HepG2 (cell line): ENCODE data around the gene ENTPD1. TPM values are rescaled to one million over a fixed set of nuclear protein-coding genes. Genes with fewer than 3 reads are reported as not detected.

Source experiments
- ATAC-seq: fragments of 200-7000 bp; cut with Tn5 transposase; 3 replicates; pipeline ENCODE4 v1.9.1; 2020; ENCODE audit warnings: mild to moderate bottlenecking, moderate library complexity
- BruUV-seq: library from RNA; stranded (reverse); fragments of 400-500 nt; replicated peaks from 2 replicates; lab custom pipeline; 2021; lab: Mats Ljungman, UMichigan
- CTCF ChIA-PET: fragments of 300-600 bp; formaldehyde crosslinking; extraction: SDS; loops from one replicate; lab custom pipeline; 2021; ENCODE audit warnings: low total read pairs, inconsistent platforms, low intra/inter-chr PET ratio; lab: Yijun Ruan, JAX
- POLR2A ChIA-PET: fragments of 350-600 bp; sonication (Branson Sonifier 250); formaldehyde crosslinking; loops from one replicate; lab custom pipeline; 2020; ENCODE audit warnings: antibody characterized with exemption, inconsistent platforms; lab: Yijun Ruan, JAX
- DNase-seq: peaks from one replicate; pipeline ENCODE4 v3.0.0-alpha.2; 2015; ENCODE audit warnings: low spot score
- FAIRE-seq: peaks from 3 replicates; lab custom pipeline; 2011; peaks lifted over from hg19 to GRCh38; lab: Jason Lieb, UNC
- H2AFZ ChIP-seq: one replicate; pipeline ENCODE4 v1.6.1; 2011; ENCODE audit warnings: low read length, inconsistent platforms
- H3K27ac ChIP-seq: fragments of 300-600 bp; 3 replicates; pipeline ENCODE4 v1.8.0; 2011; ENCODE audit warnings: mixed run types, mild to moderate bottlenecking, mixed read lengths, low read length, inconsistent platforms; ENCODE audit not compliant: insufficient read depth; ENCODE audit errors: extremely low read length
- H3K27me3 ChIP-seq, 2 experiments: fragments of 200-600 bp in 1 of 2; 2 replicates in 1 of 2; 3 replicates in 1 of 2; pipeline versions ENCODE4 v1.6.0 to v1.8.0; 2011; ENCODE audit warnings: low read length in 2 of 2, mild to moderate bottlenecking in 2 of 2, moderate library complexity in 2 of 2, inconsistent platforms in 1 of 2; ENCODE audit not compliant: insufficient read depth in 2 of 2, control insufficient read depth in 1 of 2
- H3K36me3 ChIP-seq, 2 experiments: fragments of 200-600 bp in 1 of 2; replicated peaks in 1 of 2; 2 replicates in 1 of 2; 3 replicates in 1 of 2; pipeline versions ENCODE4 v1.5.1 to v1.8.0; 2011; ENCODE audit warnings: low read length in 2 of 2, inconsistent platforms in 1 of 2; ENCODE audit not compliant: insufficient read depth in 2 of 2, control insufficient read depth in 1 of 2
- H3K4me1 ChIP-seq: 2 replicates; pipeline ENCODE4 v1.5.1; 2012; ENCODE audit warnings: low read length, inconsistent platforms; ENCODE audit not compliant: insufficient read depth
- H3K4me2 ChIP-seq: 2 replicates; pipeline ENCODE4 v1.6.0; 2011; ENCODE audit warnings: low read depth, low read length, inconsistent platforms
- H3K4me3 ChIP-seq, 3 experiments: fragments of 200-600 bp in 1 of 3; sonication (generic), shearing (Covaris generic) in 1 of 3; replicated peaks in 1 of 3; 2 replicates each; pipeline ENCODE4 v1.5.1; 2011 to 2016; ENCODE audit warnings: low read length in 3 of 3, inconsistent platforms in 2 of 3, low read depth in 2 of 3, mild to moderate bottlenecking in 2 of 3, control low read depth in 1 of 3, mixed read lengths in 1 of 3; ENCODE audit not compliant: insufficient read depth in 1 of 3
- H3K79me2 ChIP-seq: one replicate; pipeline ENCODE4 v1.6.1; 2011; ENCODE audit warnings: low read length, inconsistent platforms; ENCODE audit not compliant: insufficient read depth
- H3K9ac ChIP-seq: 2 replicates; pipeline ENCODE4 v1.6.0; 2011; ENCODE audit warnings: mild to moderate bottlenecking, low read depth, low read length, inconsistent platforms; ENCODE audit not compliant: insufficient read depth
- H3K9me3 ChIP-seq: 2 replicates; pipeline ENCODE4 v1.5.1; 2012; ENCODE audit warnings: mild to moderate bottlenecking, low read length
- H4K20me1 ChIP-seq: 2 replicates; pipeline ENCODE4 v1.6.0; 2011; ENCODE audit warnings: inconsistent platforms, mild to moderate bottlenecking, low read length, moderate library complexity; ENCODE audit not compliant: insufficient read depth
- ARID2 ChIP-seq: sonication (generic); formaldehyde crosslinking; IDR thresholded peaks from 2 replicates; pipeline ENCODE4 v1.8.1; 2022; ENCODE audit warnings: mild to moderate bottlenecking, missing genetic modification reagents, borderline replicate concordance
- ATF7-NPFF ChIP-seq: sonication (generic); formaldehyde crosslinking; IDR thresholded peaks from 2 replicates; pipeline ENCODE4 v1.8.1; 2023; ENCODE audit warnings: mild to moderate bottlenecking, low read depth, missing genetic modification reagents, moderate library complexity
- CBX1 ChIP-seq: IDR thresholded peaks from one replicate; pipeline ENCODE4 v1.6.1; 2016; ENCODE audit warnings: antibody characterized with exemption, low read depth
- FOSL2 ChIP-seq: sonication (generic); formaldehyde crosslinking; IDR thresholded peaks from 2 replicates; pipeline ENCODE4 v1.4.0; 2020; ENCODE audit warnings: missing genetic modification reagents
- GABPA ChIP-seq, 2 experiments: IDR thresholded peaks; 2 replicates each; pipeline ENCODE4 v1.6.1; 2011 to 2016; ENCODE audit warnings: low read depth in 2 of 2, low read length in 1 of 2, missing biosample characterization in 1 of 2, missing genetic modification characterization in 1 of 2
- MAFG ChIP-seq: sonication (generic); formaldehyde crosslinking; IDR thresholded peaks from 2 replicates; pipeline ENCODE4 v1.5.1; 2020; ENCODE audit warnings: mild to moderate bottlenecking, missing genetic modification reagents
- SP4 ChIP-seq: sonication (generic); formaldehyde crosslinking; IDR thresholded peaks from 2 replicates; pipeline ENCODE4 v1.8.1; 2023; ENCODE audit warnings: mild to moderate bottlenecking, missing genetic modification reagents
- ZC3H4 ChIP-seq: sonication (generic); formaldehyde crosslinking; IDR thresholded peaks from 2 replicates; pipeline ENCODE4 v1.4.0; 2020; ENCODE audit warnings: missing genetic modification reagents, borderline replicate concordance
- ZFX ChIP-seq: sonication (generic); formaldehyde crosslinking; IDR thresholded peaks from 2 replicates; pipeline ENCODE4 v1.4.0; 2020; ENCODE audit warnings: mild to moderate bottlenecking, low read depth, missing genetic modification reagents, moderate library complexity
- ZNF121 ChIP-seq: sonication (generic); formaldehyde crosslinking; IDR thresholded peaks from 2 replicates; pipeline ENCODE4 v1.5.0; 2020; ENCODE audit warnings: mild to moderate bottlenecking, missing genetic modification reagents
- ZNF598 ChIP-seq: sonication (generic); formaldehyde crosslinking; IDR thresholded peaks from 2 replicates; pipeline ENCODE4 v1.5.1; 2020; ENCODE audit warnings: mild to moderate bottlenecking, missing genetic modification reagents, borderline replicate concordance
- ZNF652 ChIP-seq: IDR thresholded peaks from 2 replicates; pipeline ENCODE4 v1.6.1; 2016; ENCODE audit warnings: low read depth, borderline replicate concordance
- ZNF878 ChIP-seq: sonication (generic); formaldehyde crosslinking; IDR thresholded peaks from 2 replicates; pipeline ENCODE4 v1.8.1; 2023; ENCODE audit warnings: mild to moderate bottlenecking, missing genetic modification reagents, moderate library complexity
- WGBS: methylation state at CpG from one replicate; pipeline ENCODE4 v1.1.6; 2017; ENCODE audit warnings: low lambda C conversion rate; 5-methylcytosine and 5-hydroxymethylcytosine counted together
- in situ Hi-C: cut with HindIII; loops from 2 replicates; pipeline ENCODE4 v1.10.0; 2017; ENCODE audit warnings: low pct_unique_long_range_greater_than_20kb; ENCODE audit not compliant: extremely low pct_ligation_motif_present
- intact Hi-C: fragments of 100-400 bp; cut with micrococcal nuclease; formaldehyde crosslinking; loops from one replicate; pipeline ENCODE4 v1.10.0; 2022; ENCODE audit not compliant: unreplicated experiment
- polyA plus RNA-seq, 8 experiments: library from polyadenylated mRNA; depleted of rRNA in 3 of 8; stranded (reverse) in 7 of 8; unstranded in 1 of 8; fragments of >200 nt; fragmentation: Illumina TruSeq in 4 of 8; extraction: Trizol in 4 of 8; gene quantifications; 2 replicates each; pipeline versions ENCODE4 v1.2.1 to v1.2.3, GENCODE V29; 2011 to 2016; ENCODE audit warnings: low read depth in 4 of 8, missing spikeins in 1 of 8, mixed read lengths in 1 of 8; ENCODE audit not compliant: insufficient read depth in 1 of 8
- total RNA-seq, 5 experiments: library from RNA; depleted of rRNA; stranded (reverse); fragments of >200 nt; fragmentation: Illumina TruSeq; extraction: Trizol; gene quantifications; 2 replicates each; pipeline ENCODE4 v1.2.3, GENCODE V29; 2016; ENCODE audit warnings: low read depth in 1 of 5
- TF ChIP-seq, protein P1 (sequence below): sonication (generic); formaldehyde crosslinking; IDR thresholded peaks from 2 replicates; pipeline ENCODE4 v1.4.0; 2020; ENCODE audit warnings: missing genetic modification reagents
- TF ChIP-seq, protein P2 (sequence below): sonication (generic); formaldehyde crosslinking; IDR thresholded peaks from 2 replicates; pipeline ENCODE4 v1.5.1; 2020; ENCODE audit warnings: missing genetic modification reagents, mild to moderate bottlenecking, borderline replicate concordance

ENTPD1 gene
- total and polyA plus RNA-seq, 2 of the 13 experiments (the other 11 are each of a cell fraction or from before 2014, with no cell fraction given) = 0.07 TPM

DNA sequence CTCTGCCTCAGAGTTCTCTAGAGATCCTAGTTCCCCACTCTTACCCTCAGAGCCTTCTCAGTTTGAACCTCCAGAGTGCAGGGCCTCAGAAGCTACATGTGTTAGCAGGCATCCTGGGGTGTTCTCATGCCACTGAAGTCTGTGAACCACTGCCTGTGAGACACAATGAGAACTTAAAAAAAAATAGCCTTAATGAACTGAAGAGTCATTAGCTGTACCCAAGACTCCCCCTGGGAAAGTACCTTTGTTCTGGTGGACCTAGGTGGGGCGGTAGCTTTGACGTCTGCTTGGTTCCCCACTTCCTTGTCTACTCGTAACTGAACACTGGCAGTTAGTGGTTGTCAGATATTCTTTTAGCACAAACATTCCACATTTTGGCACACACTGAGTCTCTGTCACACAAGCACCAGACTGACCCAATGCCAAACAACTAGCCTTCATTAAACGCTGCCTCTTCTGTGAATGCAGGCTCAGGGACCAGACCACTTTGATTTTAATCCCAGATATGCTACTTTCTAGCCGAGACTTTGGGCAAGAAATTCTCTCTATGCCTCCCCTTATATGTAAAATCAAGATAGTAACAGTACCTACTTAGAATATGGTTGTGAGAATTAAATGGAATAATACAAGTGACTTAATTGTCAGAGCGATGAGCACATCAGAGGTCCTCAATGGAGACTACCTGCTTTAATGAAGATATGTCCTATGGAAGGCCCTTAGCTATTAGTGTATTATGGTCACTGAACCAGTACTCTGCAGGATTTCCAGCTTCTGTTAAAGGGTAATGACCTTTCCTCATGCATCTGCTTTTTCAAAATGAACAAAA lies 76.5 kb downstream of the ENTPD1 start:
- WGBS = 73% methylated on average over 6 of the region's 6 CpGs
- Histone ChIP-seq H3K36me3 (no peaks in the 10 kb centered on the region), H3K27me3 (no peaks in the 10 kb centered on the region), H3K79me2 (no peaks in the 10 kb centered on the region)
- no peak for ATAC-seq
- in situ Hi-C loops = no loop called here
- TF ChIP-seq MAFG (CRISPR knock-in tag) = no peak
- TF ChIP-seq SP4 (CRISPR knock-in tag) = no peak
- TF ChIP-seq ZNF121 = no peak
- TF ChIP-seq ZNF878 (CRISPR knock-in tag) = no peak
- TF ChIP-seq, protein P1, sequence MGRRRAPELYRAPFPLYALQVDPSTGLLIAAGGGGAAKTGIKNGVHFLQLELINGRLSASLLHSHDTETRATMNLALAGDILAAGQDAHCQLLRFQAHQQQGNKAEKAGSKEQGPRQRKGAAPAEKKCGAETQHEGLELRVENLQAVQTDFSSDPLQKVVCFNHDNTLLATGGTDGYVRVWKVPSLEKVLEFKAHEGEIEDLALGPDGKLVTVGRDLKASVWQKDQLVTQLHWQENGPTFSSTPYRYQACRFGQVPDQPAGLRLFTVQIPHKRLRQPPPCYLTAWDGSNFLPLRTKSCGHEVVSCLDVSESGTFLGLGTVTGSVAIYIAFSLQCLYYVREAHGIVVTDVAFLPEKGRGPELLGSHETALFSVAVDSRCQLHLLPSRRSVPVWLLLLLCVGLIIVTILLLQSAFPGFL = no peak
- no peak for TF ChIP-seq ZNF598 (CRISPR knock-in tag)
- no peak for TF ChIP-seq CBX1
- TF ChIP-seq GABPA (IDR thresholded peaks at IDR 0.05; ENCODE audit: low read depth, low read length) = no peak
- TF ChIP-seq GABPA (CRISPR knock-in tag; IDR thresholded peaks at IDR 0.05; ENCODE audit: low read depth) = no peak
- TF ChIP-seq ZNF652 (CRISPR knock-in tag) = no peak
- no peak for TF ChIP-seq ATF7-NPFF (CRISPR knock-in tag)
- TF ChIP-seq, protein P2, sequence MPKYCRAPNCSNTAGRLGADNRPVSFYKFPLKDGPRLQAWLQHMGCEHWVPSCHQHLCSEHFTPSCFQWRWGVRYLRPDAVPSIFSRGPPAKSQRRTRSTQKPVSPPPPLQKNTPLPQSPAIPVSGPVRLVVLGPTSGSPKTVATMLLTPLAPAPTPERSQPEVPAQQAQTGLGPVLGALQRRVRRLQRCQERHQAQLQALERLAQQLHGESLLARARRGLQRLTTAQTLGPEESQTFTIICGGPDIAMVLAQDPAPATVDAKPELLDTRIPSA (CRISPR knock-in tag) = no peak
- TF ChIP-seq ARID2 (CRISPR knock-in tag) = no peak
- TF ChIP-seq ZC3H4 (CRISPR knock-in tag) = no peak
- TF ChIP-seq ZFX = no peak
- TF ChIP-seq FOSL2 (CRISPR knock-in tag) = no peak
- TF ChIP-seq, all 625 proteins: peak for 0
- H4K20me1 ChIP-seq = no peaks in the 10 kb centered on the region
- H3K9ac ChIP-seq = no peak overlapping the region
- BruUV-seq = no TSS peak
- no peak overlapping the region for H3K4me3 ChIP-seq
- no peak overlapping the region for H3K4me2 ChIP-seq
- DNase-seq (no peak), FAIRE-seq (no peak)
- H3K9me3 ChIP-seq = no peaks in the 10 kb centered on the region
- peaks cover 26% of the 10 kb centered on the region for H3K4me1 ChIP-seq
- intact Hi-C loops = no loop called here
- H2AFZ ChIP-seq = no peak overlapping the region
- POLR2A ChIA-PET = no interaction called here
- no peak overlapping the region for H3K27ac ChIP-seq
- CTCF ChIA-PET = no interaction called here
